Cardiac fibroblast (primary cell): ENCODE data around the gene ANKRD39.
"Not testable (repeated sequence)": the region's sequence is repeated elsewhere in the genome, so short reads cannot be mapped to it uniquely, and the experiment has no call there.

Experiments
- DNase-seq, 2 donors: peaks; one replicate each; pipeline versions ENCODE4 v3.0.0 to v3.0.0-alpha.2; 2010; ENCODE audit warnings: low read depth in 2 of 2
- H3K4me3 ChIP-seq, 2 donors: replicated peaks in 1 of 2; 1 replicate in 1 of 2; 2 replicates in 1 of 2; pipeline ENCODE4 v1.5.1; 2011; ENCODE audit warnings: low read depth in 2 of 2, low read length in 2 of 2, mild to moderate bottlenecking in 2 of 2, moderate library complexity in 1 of 2
- CTCF ChIP-seq: IDR thresholded peaks from one replicate; pipeline ENCODE4 v1.5.1; 2011; ENCODE audit warnings: low read depth, mild to moderate bottlenecking, low read length, inconsistent platforms

Gene ANKRD39

DNA sequence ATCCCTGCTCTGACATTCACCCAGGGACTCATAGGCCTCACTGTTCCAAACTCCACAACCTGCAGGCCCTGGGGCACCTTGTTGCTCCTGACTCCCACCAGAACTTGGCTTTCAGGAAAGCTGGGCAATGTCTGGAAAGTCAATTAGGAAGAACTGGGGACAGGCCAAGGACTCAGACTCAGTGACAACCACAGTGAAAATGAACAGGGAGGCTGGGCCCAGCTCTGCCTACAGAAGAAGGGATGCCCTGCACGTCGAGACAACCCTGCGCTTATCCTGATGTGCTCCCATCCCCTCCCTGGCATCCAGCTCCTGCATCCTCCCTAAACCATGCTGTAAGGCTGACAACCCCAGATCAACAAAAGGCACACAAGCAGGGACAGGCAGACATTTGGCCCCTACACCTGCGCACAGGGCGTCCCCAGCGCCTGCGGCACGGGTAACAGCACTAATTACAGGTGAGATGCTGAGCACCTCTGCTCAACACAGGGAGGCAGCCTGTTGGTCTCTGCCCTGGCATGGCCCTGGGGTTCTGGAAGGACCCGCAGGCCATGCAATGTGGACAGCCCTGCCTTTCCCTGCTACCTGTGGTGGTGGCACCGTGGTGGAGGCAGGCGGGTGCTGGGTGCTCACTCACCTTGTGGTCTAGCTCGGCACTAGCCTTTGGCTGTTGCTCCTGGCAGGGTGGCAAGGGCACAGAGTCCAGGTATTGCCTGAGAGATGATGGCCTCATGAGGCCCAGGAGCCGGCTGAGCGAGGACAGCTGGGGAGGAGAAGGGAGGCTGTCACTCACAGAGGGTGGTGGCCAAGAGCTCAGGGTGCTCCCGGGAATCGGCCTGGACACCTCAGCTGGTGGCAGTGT lies 35.7 kb upstream of the ANKRD39 start:
- DNase-seq, result no peak
- H3K4me3 ChIP-seq, result no peak overlapping the region
- no peak for TF ChIP-seq CTCF

GRCh38 chr2:96891591-96892333 lies 33.9 kb upstream of the ANKRD39 start:
- DNase-seq, result peak; percentile 31 to 53
- no peak overlapping the region for H3K4me3 ChIP-seq
- TF ChIP-seq CTCF, result no peak

- TF ChIP-seq CTCF, result no peak
- no peak for DNase-seq
Observed at GRCh38 chr2:96890726-96891385, 33.0 kb upstream of the ANKRD39 start.

DNA sequence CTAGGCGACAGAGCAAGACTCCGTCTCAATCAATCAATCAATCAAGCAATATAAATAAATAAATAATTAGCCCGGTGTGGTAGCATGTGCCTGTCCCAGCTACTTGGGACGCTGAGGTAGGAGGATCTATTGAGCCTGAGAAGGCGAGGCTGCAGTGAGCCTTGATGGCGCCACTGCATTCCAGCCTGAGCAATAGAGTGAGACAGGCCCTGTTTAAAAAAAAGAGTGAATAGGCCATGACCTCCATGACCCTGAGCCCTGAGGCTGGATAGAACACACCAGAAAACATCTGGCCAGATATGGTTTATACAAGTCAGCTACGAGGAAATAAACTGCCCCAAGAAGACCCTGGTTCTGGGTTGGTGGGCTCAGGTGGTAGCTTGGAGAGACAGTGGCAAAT lies 32.4 kb upstream of the ANKRD39 start:
- no peak for TF ChIP-seq CTCF
- DNase-seq, result no peak
- H3K4me3 ChIP-seq, result no peak overlapping the region

More at GRCh38 chr2:96890726-96891385, 33.0 kb upstream of the ANKRD39 start:
- no peak overlapping the region for H3K4me3 ChIP-seq

DNA sequence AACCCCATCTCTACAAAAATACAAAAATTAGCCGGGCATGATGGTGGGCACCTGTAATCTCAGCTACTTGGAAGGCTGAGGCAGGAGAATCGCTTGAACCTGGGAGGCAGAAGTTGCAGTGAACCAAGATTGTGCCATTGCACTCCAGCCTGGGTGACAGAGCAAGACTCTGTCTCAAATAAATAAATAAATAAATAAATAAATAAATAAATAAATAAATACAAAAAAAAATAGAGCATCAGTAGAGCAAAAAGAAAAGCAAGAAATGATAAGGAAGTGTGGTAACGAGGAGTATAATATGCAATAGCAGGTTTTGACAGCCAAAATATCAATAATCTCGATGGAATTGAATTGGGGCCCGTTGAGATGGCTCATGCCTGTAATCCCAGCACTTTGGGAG lies 31.7 kb upstream of the ANKRD39 start:
- not testable (repeated sequence) for H3K4me3 ChIP-seq, DNase-seq

DNA sequence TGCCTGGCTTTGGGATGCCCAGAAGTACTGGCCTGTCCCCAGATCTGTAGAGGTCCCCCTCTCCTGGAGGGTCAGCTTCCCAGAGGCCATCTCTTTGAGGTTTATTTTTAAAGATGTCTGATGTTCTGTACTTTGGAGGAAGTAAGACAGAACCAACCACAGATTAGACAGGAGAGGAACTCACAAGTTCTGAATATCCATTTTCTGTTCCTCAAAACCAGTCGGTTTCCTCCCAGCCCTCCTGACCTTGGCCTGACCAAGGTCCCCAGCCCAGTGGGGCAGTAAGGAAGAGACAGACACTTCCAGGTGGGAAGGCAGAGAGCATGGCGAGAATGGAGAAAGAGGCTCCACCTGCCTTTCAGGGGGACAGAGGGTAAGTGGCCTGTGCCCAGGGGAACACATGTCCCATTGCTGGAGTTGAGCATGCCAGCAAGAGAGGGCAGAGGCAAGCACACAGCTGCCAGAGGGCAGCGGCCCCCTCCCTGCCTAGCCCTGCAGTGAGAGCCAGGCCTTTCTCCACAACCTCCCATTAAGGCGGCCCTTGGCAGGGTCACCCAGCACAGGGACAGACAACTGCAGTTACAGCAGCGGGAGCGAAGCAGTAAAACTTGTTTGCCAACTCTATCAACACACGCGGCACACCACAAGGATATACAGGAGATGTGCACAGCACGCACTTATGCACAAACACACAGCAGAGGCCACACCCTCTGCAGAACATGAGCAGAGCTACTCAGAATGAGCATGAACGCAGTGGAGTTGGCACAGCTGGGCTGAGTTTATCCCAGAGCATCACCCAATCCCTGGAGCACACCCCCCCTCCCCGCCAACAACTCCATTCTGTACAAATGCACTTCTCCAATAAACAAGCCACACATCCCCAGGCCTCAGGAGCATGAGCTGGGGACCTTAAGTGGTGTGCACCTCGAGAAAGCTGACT lies 30.5 kb upstream of the ANKRD39 start:
- no peak overlapping the region for H3K4me3 ChIP-seq
- DNase-seq, result no peak
- no peak for TF ChIP-seq CTCF
